Upper lobe of left lung (tissue), 6 donors: Measurements from ENCODE around the gene CNKSR2. TPM values are rescaled to one million over a fixed set of nuclear protein-coding genes. Genes with fewer than 3 reads are reported as not detected.

Source experiments
- ATAC-seq, 2 donors: fragments of 200-7000 bp; cut with Tn5 transposase; one replicate each; pipeline ENCODE4 v1.9.1; 2022; ENCODE audit warnings: mild to moderate bottlenecking in 2 of 2, moderate library complexity in 2 of 2; ENCODE audit not compliant: low FRiP score in 2 of 2
- DNase-seq, 2 donors: peaks; one replicate each; pipeline ENCODE4 v3.0.0-alpha.2; 2019 to 2020
- H3K27ac ChIP-seq, 4 donors: fragments of 200-600 bp; sonication (generic); one replicate each; pipeline ENCODE4 v1.5.1; 2016 to 2019
- H3K27me3 ChIP-seq, 4 donors: fragments of 200-600 bp; sonication (generic); one replicate each; pipeline ENCODE4 v1.5.1; 2017 to 2019
- H3K36me3 ChIP-seq, 4 donors: fragments of 200-600 bp; sonication (generic); one replicate each; pipeline ENCODE4 v1.5.1; 2016 to 2019
- H3K4me1 ChIP-seq, 4 donors: fragments of 200-600 bp; sonication (generic); one replicate each; pipeline ENCODE4 v1.5.1; 2018 to 2019
- H3K4me3 ChIP-seq, 4 donors: fragments of 200-600 bp; sonication (generic); one replicate each; pipeline ENCODE4 v1.5.1; 2017 to 2019; ENCODE audit warnings: mild to moderate bottlenecking in 2 of 4, moderate library complexity in 1 of 4
- H3K9me3 ChIP-seq, 4 donors: fragments of 200-600 bp; sonication (generic); one replicate each; pipeline ENCODE4 v1.5.1; 2018 to 2019
- CTCF ChIP-seq, 6 experiments: fragments of 450-650 bp in 4 of 6; fragments of 200-600 bp in 2 of 6; sonication (generic) in 2 of 6; IDR thresholded peaks; one replicate each; pipeline ENCODE4 v1.5.1; 2016 to 2019; ENCODE audit warnings: antibody characterized with exemption in 6 of 6
- EP300 ChIP-seq, 4 donors: sonication (generic); formaldehyde crosslinking; IDR thresholded peaks; one replicate each; pipeline ENCODE4 v1.5.1; 2017; ENCODE audit warnings: antibody characterized with exemption in 4 of 4, control low read depth in 2 of 4
- POLR2A ChIP-seq, 4 donors: fragments of 450-650 bp; IDR thresholded peaks; one replicate each; pipeline ENCODE4 v1.5.1; 2016 to 2017; ENCODE audit warnings: antibody characterized with exemption in 4 of 4, mild to moderate bottlenecking in 2 of 4
- POLR2AphosphoS5 ChIP-seq, 2 donors: sonication (generic); formaldehyde crosslinking; IDR thresholded peaks; one replicate each; pipeline ENCODE4 v1.5.1; 2017; ENCODE audit warnings: antibody characterized with exemption in 2 of 2
- WGBS, 2 donors: methylation state at CpG; one replicate each; pipeline ENCODE4 v1.1.5; 2017 to 2018; 5-methylcytosine and 5-hydroxymethylcytosine counted together
- total RNA-seq, 6 donors: library from RNA; depleted of rRNA in 4 of 6; stranded (reverse); fragments of >200 nt in 4 of 6; gene quantifications; one replicate each; pipeline versions ENCODE4 v1.1.0 to v1.2.1, GENCODE V29; 2016 to 2021
- donor health status: DM: no; HTN: no; CAD: no; lungs with moderate emphysema.
- donor health status: DM: no; HTN: yes; CAD: no; lungs with severe emphysema.

CNKSR2 gene
- total RNA-seq, 6 donors from 2014 or later = 4.0 to 14.5 (median 7.0) TPM

GRCh38 chrX:21674430-21675186 lies 300.4 kb downstream of the CNKSR2 start:
- H3K9me3 ChIP-seq = no peaks in the 10 kb centered on the region
- H3K27ac ChIP-seq = no peak overlapping the region
- WGBS, 2 donors = 62 to 81% methylated on average over 4 of the region's 4 CpGs
- DNase-seq (no peak), ATAC-seq (no peak)
- no peaks in the 10 kb centered on the region for H3K36me3 ChIP-seq
- no peak overlapping the region for H3K4me3 ChIP-seq
- TF ChIP-seq POLR2A (IDR thresholded peaks at IDR 0.05) (no peak), POLR2AphosphoS5 (IDR thresholded peaks at IDR 0.05) (no peak), CTCF (IDR thresholded peaks at IDR 0.05) (no peak), EP300 (IDR thresholded peaks at IDR 0.05) (no peak)
- no peaks in the 10 kb centered on the region for H3K4me1 ChIP-seq
- no peaks in the 10 kb centered on the region for H3K27me3 ChIP-seq

DNA sequence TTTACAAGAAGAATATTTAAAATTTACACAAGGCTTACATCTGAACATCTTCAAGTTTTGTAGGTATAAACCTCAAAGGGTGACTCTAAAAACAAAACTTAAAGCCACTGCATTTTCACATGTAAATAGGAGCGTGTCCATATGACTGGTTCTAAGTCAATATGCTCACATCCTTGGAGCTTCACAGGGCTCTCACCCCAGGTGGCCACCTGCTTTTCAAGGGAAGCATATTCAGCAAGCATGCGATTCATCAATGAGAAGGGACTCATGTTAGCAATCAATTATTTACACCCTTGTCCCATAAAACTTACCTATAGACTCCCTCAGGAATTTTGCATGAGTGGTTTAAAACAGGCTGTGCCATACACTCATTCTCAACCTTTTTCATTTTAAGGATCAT lies 301.7 kb downstream of the CNKSR2 start:
- 49 to 51% methylated on average over 2 of the region's 2 CpGs for WGBS, 2 donors

DNA sequence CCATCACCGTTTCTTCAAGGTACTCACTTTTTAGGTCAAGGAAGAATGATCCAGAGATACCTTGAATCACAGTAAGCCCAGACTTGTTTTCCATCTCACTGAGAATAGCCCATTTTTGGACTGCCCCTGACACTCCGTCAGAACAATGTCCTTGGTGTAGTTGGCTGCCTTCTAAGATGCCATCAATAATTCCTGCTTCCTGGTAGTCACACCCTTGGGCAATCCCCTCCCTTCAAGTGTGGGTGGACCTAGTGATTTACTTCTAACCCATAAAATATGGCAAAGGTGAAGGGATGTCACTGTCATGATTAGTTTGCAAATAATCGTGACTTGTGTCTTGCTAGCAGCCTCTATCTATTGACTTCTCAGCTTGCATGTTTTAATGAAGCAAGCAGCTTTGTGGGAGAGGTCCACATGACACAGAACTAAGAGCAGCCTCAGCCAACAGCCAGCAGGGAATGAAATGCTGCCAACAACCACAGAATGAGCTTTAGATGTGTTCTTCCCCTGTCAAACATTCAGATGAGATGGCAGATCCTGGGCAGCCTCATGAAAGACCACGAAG lies 303.9 kb downstream of the CNKSR2 start:
- no peaks in the 10 kb centered on the region for H3K36me3 ChIP-seq
- ATAC-seq (no peak), DNase-seq (no peak)
- H3K4me1 ChIP-seq = no peaks in the 10 kb centered on the region
- H3K4me3 ChIP-seq = no peak overlapping the region
- H3K27me3 ChIP-seq = no peaks in the 10 kb centered on the region
- TF ChIP-seq CTCF (IDR thresholded peaks at IDR 0.05) = no peak
- WGBS, 2 donors = 60 to 71% methylated on average over 4 of the region's 4 CpGs
- no peak overlapping the region for H3K27ac ChIP-seq
- H3K9me3 ChIP-seq = no peaks in the 10 kb centered on the region

More for the DNA sequence above, 301.7 kb downstream of the CNKSR2 start:
- Histone ChIP-seq H3K4me3 (no peak overlapping the region), H3K4me1 (no peaks in the 10 kb centered on the region), H3K36me3 (no peaks in the 10 kb centered on the region), H3K27ac (no peak overlapping the region), H3K27me3 (no peaks in the 10 kb centered on the region), H3K9me3 (no peaks in the 10 kb centered on the region)
- no peak for DNase-seq
- no peak for ATAC-seq
- TF ChIP-seq EP300 (IDR thresholded peaks at IDR 0.05) (no peak), CTCF (IDR thresholded peaks at IDR 0.05) (no peak), POLR2AphosphoS5 (IDR thresholded peaks at IDR 0.05) (no peak), POLR2A (IDR thresholded peaks at IDR 0.05) (no peak)

GRCh38 chrX:21683941-21684340 lies 309.7 kb downstream of the CNKSR2 start:
- DNase-seq (no peak), ATAC-seq (no peak)
- H3K9me3 ChIP-seq = no peaks in the 10 kb centered on the region
- WGBS, 2 donors = 54 to 75% methylated on average over 1 of the region's 1 CpG
- H3K36me3 ChIP-seq = no peaks in the 10 kb centered on the region
- no peaks in the 10 kb centered on the region for H3K4me1 ChIP-seq
- TF ChIP-seq EP300 (IDR thresholded peaks at IDR 0.05) (no peak), POLR2A (IDR thresholded peaks at IDR 0.05) (no peak), CTCF (IDR thresholded peaks at IDR 0.05) (no peak), POLR2AphosphoS5 (IDR thresholded peaks at IDR 0.05) (no peak)
- H3K27me3 ChIP-seq = no peaks in the 10 kb centered on the region
- H3K4me3 ChIP-seq = no peak overlapping the region
- no peak overlapping the region for H3K27ac ChIP-seq
